A673 (cell line): ENCODE measurements around the gene HBQ1. TPM values are rescaled to one million over a fixed set of nuclear protein-coding genes. Genes with fewer than 3 reads are reported as not detected.
A peak's percentile ranks its signal among the peaks of the same experiment; 100 is the strongest.
"Not testable (repeated sequence)": the region's sequence is repeated elsewhere in the genome, so short reads cannot be mapped to it uniquely, and the experiment has no call there.

Experiments used
- BruUV-seq: library from RNA; stranded (reverse); fragments of 400-500 nt; replicated peaks from 2 replicates; lab custom pipeline; 2021; lab: Mats Ljungman, UMichigan
- CTCF ChIA-PET: fragments of 300-600 bp; sonication (Branson Sonifier 250); formaldehyde crosslinking; loops from one replicate; lab custom pipeline; 2022; ENCODE audit warnings: antibody characterized with exemption; lab: Charles Lee
- POLR2A ChIA-PET: fragments of 300-600 bp; sonication (Branson Sonifier 250); formaldehyde crosslinking; loops from one replicate; lab custom pipeline; 2022; ENCODE audit warnings: antibody characterized with exemption; ENCODE audit not compliant: low non-redundant PET; lab: Charles Lee
- DNase-seq: peaks from one replicate; pipeline ENCODE4 v3.0.0-alpha.2; 2015; ENCODE audit warnings: low spot score
- H3K27ac ChIP-seq: fragments of 200-600 bp; sonication (generic); 2 replicates; pipeline ENCODE4 v1.5.1; 2016; ENCODE audit warnings: mixed run types, low read depth, mild to moderate bottlenecking, mixed read lengths, antibody characterized with exemption, low read length; ENCODE audit not compliant: poor library complexity, severe bottlenecking
- H3K27me3 ChIP-seq: fragments of 200-600 bp; sonication (generic); replicated peaks from 2 replicates; pipeline ENCODE4 v1.6.1; 2017; ENCODE audit warnings: mixed run types, low read depth, mild to moderate bottlenecking, mixed read lengths, antibody characterized with exemption, low read length; ENCODE audit not compliant: insufficient read depth, poor library complexity
- H3K36me3 ChIP-seq: fragments of 200-600 bp; sonication (generic); 2 replicates; pipeline ENCODE4 v1.6.1; 2016; ENCODE audit warnings: mixed run types, mild to moderate bottlenecking, mixed read lengths, antibody characterized with exemption, low read length; ENCODE audit not compliant: insufficient read depth, poor library complexity, severe bottlenecking
- H3K4me1 ChIP-seq: fragments of 200-600 bp; sonication (generic); 2 replicates; pipeline ENCODE4 v1.6.1; 2017; ENCODE audit warnings: mixed run types, mild to moderate bottlenecking, mixed read lengths, antibody characterized with exemption, low read length; ENCODE audit not compliant: insufficient read depth, poor library complexity, severe bottlenecking
- H3K4me3 ChIP-seq: fragments of 200-600 bp; sonication (generic); 2 replicates; pipeline ENCODE4 v1.5.1; 2016; ENCODE audit warnings: low read depth, mixed run types, mild to moderate bottlenecking, mixed read lengths, low read length; ENCODE audit not compliant: poor library complexity, severe bottlenecking
- H3K9me3 ChIP-seq: fragments of 200-600 bp; sonication (generic); 2 replicates; pipeline ENCODE4 v1.6.1; 2016; ENCODE audit warnings: mixed run types, low read depth, mild to moderate bottlenecking, mixed read lengths, antibody characterized with exemption, low read length; ENCODE audit not compliant: poor library complexity, severe bottlenecking
- CTCF ChIP-seq: fragments of 300-800, 200-600 bp; sonication (generic); conservative IDR thresholded peaks from 2 replicates; pipeline ENCODE4 v1.5.1; 2017; ENCODE audit warnings: low read depth, mild to moderate bottlenecking, antibody characterized with exemption, low read length, moderate library complexity, mixed read lengths
- EZH2 ChIP-seq: fragments of 200-600 bp; sonication (generic); IDR thresholded peaks from 2 replicates; pipeline ENCODE4 v1.6.1; 2017; ENCODE audit warnings: borderline replicate concordance, low read depth, mild to moderate bottlenecking, mixed read lengths, antibody characterized with exemption, low read length; ENCODE audit not compliant: poor library complexity, severe bottlenecking
- intact Hi-C: fragments of 100-400 bp; cut with micrococcal nuclease; formaldehyde crosslinking; loops from one replicate; pipeline ENCODE4 v1.10.0; 2022; ENCODE audit not compliant: unreplicated experiment
- total RNA-seq: library from RNA; stranded (reverse); gene quantifications from 2 replicates; pipeline ENCODE4 v1.2.3, GENCODE V29; 2021

The HBQ1 gene
- total RNA-seq, 1 experiment from 2014 or later = 1.2 TPM

GRCh38 chr16:167122-167690 is 13.1 kb upstream of the HBQ1 start:
- no TSS peak for BruUV-seq
- H3K27me3 ChIP-seq = peaks cover 20% of the 10 kb centered on the region
- POLR2A ChIA-PET = no interaction called here

GRCh38 chr16:168424-168823 is 11.8 kb upstream of the HBQ1 start:
- Histone ChIP-seq H3K36me3 (no peaks in the 10 kb centered on the region), H3K4me1 (peaks cover 22% of the 10 kb centered on the region), H3K27ac (no peak overlapping the region), H3K9me3 (no peaks in the 10 kb centered on the region), H3K4me3 (no peak overlapping the region), H3K27me3 (peaks cover 20% of the 10 kb centered on the region)
- intact Hi-C loops = no loop called here
- ChIA-PET CTCF (no interaction called here), POLR2A (no interaction called here)
- no TSS peak for BruUV-seq
- peak; percentile 36 for DNase-seq
- TF ChIP-seq EZH2 (no peak), CTCF (no peak)

More at GRCh38 chr16:167122-167690, 13.1 kb upstream of the HBQ1 start:
- intact Hi-C loops = no loop called here
- no peaks in the 10 kb centered on the region for H3K9me3 ChIP-seq
- CTCF ChIA-PET = interaction anchor here (1.0 kb wide), 1 partner anchor 16 kb away, joined by 3 read pairs; no protein-coding TSS in a partner anchor
- H3K36me3 ChIP-seq = no peaks in the 10 kb centered on the region
- no peak overlapping the region for H3K4me3 ChIP-seq
- no peak for DNase-seq
- no peak for TF ChIP-seq EZH2
- no peak for TF ChIP-seq CTCF
- peaks cover 22% of the 10 kb centered on the region for H3K4me1 ChIP-seq
- no peak overlapping the region for H3K27ac ChIP-seq

GRCh38 chr16:169014-169413 is 11.2 kb upstream of the HBQ1 start:
- POLR2A ChIA-PET = no interaction called here
- H3K9me3 ChIP-seq = no peaks in the 10 kb centered on the region
- peaks cover 20% of the 10 kb centered on the region for H3K27me3 ChIP-seq
- TF ChIP-seq EZH2 (no peak), CTCF (no peak)
- CTCF ChIA-PET = no interaction called here
- H3K27ac ChIP-seq = no peak overlapping the region
- BruUV-seq = no TSS peak
- no peaks in the 10 kb centered on the region for H3K36me3 ChIP-seq
- no peak overlapping the region for H3K4me3 ChIP-seq
- peaks cover 22% of the 10 kb centered on the region for H3K4me1 ChIP-seq
- no peak for DNase-seq
- intact Hi-C loops = no loop called here

DNA sequence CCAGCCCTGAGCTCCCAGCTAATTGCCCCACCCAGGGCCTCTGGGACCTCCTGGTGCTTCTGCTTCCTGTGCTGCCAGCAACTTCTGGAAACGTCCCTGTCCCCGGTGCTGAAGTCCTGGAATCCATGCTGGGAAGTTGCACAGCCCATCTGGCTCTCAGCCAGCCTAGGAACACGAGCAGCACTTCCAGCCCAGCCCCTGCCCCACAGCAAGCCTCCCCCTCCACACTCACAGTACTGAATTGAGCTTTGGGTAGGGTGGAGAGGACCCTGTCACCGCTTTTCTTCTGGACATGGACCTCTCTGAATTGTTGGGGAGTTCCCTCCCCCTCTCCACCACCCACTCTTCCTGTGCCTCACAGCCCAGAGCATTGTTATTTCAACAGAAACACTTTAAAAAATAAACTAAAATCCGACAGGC is 10.2 kb upstream of the HBQ1 start:
- BruUV-seq, CTCF ChIA-PET, H3K36me3 ChIP-seq, H3K9me3 ChIP-seq, H3K27ac ChIP-seq, H3K4me3 ChIP-seq, intact Hi-C loops, POLR2A ChIA-PET: not testable (repeated sequence)
- DNase-seq = peak; percentile 74
- Histone ChIP-seq H3K27me3 (peaks cover 20% of the 10 kb centered on the region), H3K4me1 (peaks cover 31% of the 10 kb centered on the region)
